ENCODE data around the gene SOHLH1. TPM values are rescaled to one million over a fixed set of nuclear protein-coding genes. Genes with fewer than 3 reads are reported as not detected.

SOHLH1 gene
- total and polyA plus RNA-seq, 2 of the 13 experiments (the other 11 are each of a cell fraction or from before 2014, with no cell fraction given): 0.15 TPM

DNA sequence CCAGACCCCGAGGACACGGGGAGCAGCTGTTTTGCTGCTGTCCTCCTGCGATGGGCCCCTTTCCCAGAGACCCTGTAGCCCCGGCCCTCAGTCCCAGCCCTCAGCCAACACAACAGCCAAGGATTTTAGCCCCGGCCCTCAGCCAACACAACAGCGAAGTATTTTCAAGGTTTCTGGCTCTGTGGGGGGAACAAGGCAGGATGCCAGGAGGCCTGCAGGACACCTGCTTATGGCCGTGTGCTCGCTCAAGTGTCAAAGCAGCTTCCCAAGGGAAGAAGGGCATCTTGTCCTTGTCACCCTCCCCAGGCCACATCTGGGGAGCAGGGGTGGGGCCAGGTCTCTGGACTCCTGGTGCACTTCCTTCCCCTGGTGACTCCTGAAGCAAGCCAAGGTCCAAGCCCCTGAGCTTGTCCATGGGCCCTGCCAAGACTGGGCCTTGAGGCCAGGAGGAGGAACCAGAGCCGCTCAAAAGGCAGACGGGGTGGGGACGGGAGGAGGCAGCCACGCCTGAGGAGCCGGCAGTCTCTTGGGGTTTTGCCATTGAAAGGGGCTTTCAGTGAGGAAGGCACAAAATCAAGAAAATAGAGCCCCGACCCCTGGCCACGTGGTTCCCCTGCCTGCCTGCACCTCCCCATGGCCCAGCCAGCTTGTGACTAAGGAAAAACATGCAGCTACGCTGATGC lies 13.5 kb upstream of the SOHLH1 start:
- ChIA-PET CTCF (ENCODE audit: low intra/inter-chr PET ratio, low total read pairs) (no interaction called here), POLR2A (no interaction called here)
- FAIRE-seq (no peak), ATAC-seq (no peak), DNase-seq (ENCODE audit: low spot score) (no peak)
- H3K9me3 ChIP-seq (ENCODE audit: low read length): no peaks in the 10 kb centered on the region
- no peak overlapping the region for H3K4me2 ChIP-seq (ENCODE audit: low read depth, low read length)
- H3K36me3 ChIP-seq (replicated peaks in 1 of 2; ENCODE audit: control insufficient read depth in 1 of 2, insufficient read depth in 2 of 2, low read length in 2 of 2): no peaks in the 10 kb centered on the region
- no peaks in the 10 kb centered on the region for H3K79me2 ChIP-seq (ENCODE audit: insufficient read depth, low read length)
- no TSS peak for BruUV-seq (replicated peaks)
- no peaks in the 10 kb centered on the region for H3K4me1 ChIP-seq (ENCODE audit: insufficient read depth, low read length)
- H3K9ac ChIP-seq (ENCODE audit: insufficient read depth, low read depth, low read length): no peak overlapping the region
- intact Hi-C loops (cut with micrococcal nuclease; ENCODE audit: unreplicated experiment) (no loop called here), in situ Hi-C loops (cut with HindIII; ENCODE audit: extremely low pct_ligation_motif_present, low pct_unique_long_range_greater_than_20kb) (no loop called here)
- WGBS (ENCODE audit: low lambda C conversion rate): 1% methylated on average over 12 of the region's 16 CpGs
- H2AFZ ChIP-seq (ENCODE audit: low read length): no peak overlapping the region
- H3K27me3 ChIP-seq (ENCODE audit: control insufficient read depth in 1 of 2, insufficient read depth in 2 of 2, low read length in 2 of 2): peaks cover 8 to 72% of the 10 kb centered on the region in 2 experiments; a peak in 3 of 5 replicates
- peaks cover 10% of the 10 kb centered on the region; the same call in 1 of the 2 replicates for H4K20me1 ChIP-seq (ENCODE audit: insufficient read depth, low read length)
- H3K27ac ChIP-seq (ENCODE audit: extremely low read length, insufficient read depth, low read length): no peak overlapping the region
- H3K4me3 ChIP-seq (replicated peaks in 1 of 3; ENCODE audit: insufficient read depth in 1 of 3, low read depth in 2 of 3, low read length in 3 of 3): no peak overlapping the region
- TF ChIP-seq PITX1 (CRISPR knock-in tag; IDR thresholded peaks at IDR 0.05) (no peak), MTF1 (CRISPR knock-in tag; IDR thresholded peaks at IDR 0.05) (no peak), NR3C1 (CRISPR knock-in tag; IDR thresholded peaks at IDR 0.05) (no peak), ISL2 (CRISPR knock-in tag; IDR thresholded peaks at IDR 0.05) (no peak), ZMYM4 (CRISPR knock-in tag; IDR thresholded peaks at IDR 0.05) (no peak), NR1H2 (CRISPR knock-in tag; IDR thresholded peaks at IDR 0.05; ENCODE audit: borderline replicate concordance, low read depth) (no peak), ZNF670 (CRISPR knock-in tag; IDR thresholded peaks at IDR 0.05; ENCODE audit: borderline replicate concordance) (no peak), ZNF335 (CRISPR knock-in tag; IDR thresholded peaks at IDR 0.05) (no peak), FOXK1 (CRISPR knock-in tag; IDR thresholded peaks at IDR 0.05; ENCODE audit: borderline replicate concordance, low read depth) (no peak), ZNF264 (CRISPR knock-in tag; IDR thresholded peaks at IDR 0.05) (no peak), CBX1 (IDR thresholded peaks at IDR 0.05; ENCODE audit: low read depth) (no peak)
- TF ChIP-seq, protein P1, sequence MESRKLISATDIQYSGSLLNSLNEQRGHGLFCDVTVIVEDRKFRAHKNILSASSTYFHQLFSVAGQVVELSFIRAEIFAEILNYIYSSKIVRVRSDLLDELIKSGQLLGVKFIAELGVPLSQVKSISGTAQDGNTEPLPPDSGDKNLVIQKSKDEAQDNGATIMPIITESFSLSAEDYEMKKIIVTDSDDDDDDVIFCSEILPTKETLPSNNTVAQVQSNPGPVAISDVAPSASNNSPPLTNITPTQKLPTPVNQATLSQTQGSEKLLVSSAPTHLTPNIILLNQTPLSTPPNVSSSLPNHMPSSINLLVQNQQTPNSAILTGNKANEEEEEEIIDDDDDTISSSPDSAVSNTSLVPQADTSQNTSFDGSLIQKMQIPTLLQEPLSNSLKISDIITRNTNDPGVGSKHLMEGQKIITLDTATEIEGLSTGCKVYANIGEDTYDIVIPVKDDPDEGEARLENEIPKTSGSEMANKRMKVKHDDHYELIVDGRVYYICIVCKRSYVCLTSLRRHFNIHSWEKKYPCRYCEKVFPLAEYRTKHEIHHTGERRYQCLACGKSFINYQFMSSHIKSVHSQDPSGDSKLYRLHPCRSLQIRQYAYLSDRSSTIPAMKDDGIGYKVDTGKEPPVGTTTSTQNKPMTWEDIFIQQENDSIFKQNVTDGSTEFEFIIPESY (CRISPR knock-in tag; IDR thresholded peaks at IDR 0.05): no peak
- TF ChIP-seq, protein P2, sequence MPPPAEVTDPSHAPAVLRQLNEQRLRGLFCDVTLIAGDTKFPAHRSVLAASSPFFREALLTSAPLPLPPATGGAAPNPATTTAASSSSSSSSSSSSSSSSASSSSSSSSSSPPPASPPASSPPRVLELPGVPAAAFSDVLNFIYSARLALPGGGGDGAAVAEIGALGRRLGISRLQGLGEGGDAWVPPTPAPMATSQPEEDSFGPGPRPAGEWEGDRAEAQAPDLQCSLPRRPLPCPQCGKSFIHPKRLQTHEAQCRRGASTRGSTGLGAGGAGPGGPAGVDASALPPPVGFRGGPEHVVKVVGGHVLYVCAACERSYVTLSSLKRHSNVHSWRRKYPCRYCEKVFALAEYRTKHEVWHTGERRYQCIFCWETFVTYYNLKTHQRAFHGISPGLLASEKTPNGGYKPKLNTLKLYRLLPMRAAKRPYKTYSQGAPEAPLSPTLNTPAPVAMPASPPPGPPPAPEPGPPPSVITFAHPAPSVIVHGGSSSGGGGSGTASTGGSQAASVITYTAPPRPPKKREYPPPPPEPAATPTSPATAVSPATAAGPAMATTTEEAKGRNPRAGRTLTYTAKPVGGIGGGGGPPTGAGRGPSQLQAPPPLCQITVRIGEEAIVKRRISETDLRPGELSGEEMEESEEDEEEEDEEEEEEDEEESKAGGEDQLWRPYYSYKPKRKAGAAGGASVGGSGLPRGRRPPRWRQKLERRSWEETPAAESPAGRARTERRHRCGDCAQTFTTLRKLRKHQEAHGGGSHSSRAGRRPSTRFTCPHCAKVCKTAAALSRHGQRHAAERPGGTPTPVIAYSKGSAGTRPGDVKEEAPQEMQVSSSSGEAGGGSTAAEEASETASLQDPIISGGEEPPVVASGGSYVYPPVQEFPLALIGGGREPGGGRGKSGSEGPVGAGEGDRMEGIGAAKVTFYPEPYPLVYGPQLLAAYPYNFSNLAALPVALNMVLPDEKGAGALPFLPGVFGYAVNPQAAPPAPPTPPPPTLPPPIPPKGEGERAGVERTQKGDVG (CRISPR knock-in tag; IDR thresholded peaks at IDR 0.05; ENCODE audit: borderline replicate concordance): no peak
- TF ChIP-seq, protein P3, sequence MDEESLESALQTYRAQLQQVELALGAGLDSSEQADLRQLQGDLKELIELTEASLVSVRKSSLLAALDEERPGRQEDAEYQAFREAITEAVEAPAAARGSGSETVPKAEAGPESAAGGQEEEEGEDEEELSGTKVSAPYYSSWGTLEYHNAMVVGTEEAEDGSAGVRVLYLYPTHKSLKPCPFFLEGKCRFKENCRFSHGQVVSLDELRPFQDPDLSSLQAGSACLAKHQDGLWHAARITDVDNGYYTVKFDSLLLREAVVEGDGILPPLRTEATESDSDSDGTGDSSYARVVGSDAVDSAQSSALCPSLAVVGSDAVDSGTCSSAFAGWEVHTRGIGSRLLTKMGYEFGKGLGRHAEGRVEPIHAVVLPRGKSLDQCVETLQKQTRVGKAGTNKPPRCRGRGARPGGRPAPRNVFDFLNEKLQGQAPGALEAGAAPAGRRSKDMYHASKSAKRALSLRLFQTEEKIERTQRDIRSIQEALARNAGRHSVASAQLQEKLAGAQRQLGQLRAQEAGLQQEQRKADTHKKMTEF (CRISPR knock-in tag; IDR thresholded peaks at IDR 0.05): no peak
- TF ChIP-seq, protein P4, sequence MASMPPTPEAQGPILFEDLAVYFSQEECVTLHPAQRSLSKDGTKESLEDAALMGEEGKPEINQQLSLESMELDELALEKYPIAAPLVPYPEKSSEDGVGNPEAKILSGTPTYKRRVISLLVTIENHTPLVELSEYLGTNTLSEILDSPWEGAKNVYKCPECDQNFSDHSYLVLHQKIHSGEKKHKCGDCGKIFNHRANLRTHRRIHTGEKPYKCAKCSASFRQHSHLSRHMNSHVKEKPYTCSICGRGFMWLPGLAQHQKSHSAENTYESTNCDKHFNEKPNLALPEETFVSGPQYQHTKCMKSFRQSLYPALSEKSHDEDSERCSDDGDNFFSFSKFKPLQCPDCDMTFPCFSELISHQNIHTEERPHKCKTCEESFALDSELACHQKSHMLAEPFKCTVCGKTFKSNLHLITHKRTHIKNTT (CRISPR knock-in tag; IDR thresholded peaks at IDR 0.05): no peak
- TF ChIP-seq, protein P5, sequence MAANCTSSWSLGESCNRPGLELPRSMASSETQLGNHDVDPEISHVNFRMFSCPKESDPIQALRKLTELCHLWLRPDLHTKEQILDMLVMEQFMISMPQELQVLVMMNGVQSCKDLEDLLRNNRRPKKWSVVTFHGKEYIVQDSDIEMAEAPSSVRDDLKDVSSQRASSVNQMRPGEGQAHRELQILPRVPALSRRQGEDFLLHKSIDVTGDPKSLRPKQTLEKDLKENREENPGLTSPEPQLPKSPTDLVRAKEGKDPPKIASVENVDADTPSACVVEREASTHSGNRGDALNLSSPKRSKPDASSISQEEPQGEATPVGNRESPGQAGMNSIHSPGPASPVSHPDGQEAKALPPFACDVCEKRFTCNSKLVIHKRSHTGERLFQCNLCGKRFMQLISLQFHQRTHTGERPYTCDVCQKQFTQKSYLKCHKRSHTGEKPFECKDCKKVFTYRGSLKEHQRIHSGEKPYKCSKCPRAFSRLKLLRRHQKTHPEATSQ (CRISPR knock-in tag; IDR thresholded peaks at IDR 0.05; ENCODE audit: borderline replicate concordance): no peak

All from HepG2 (cell line).